Neural progenitor cell (in vitro differentiated cells): ENCODE measurements around the gene CEP85. TPM values are rescaled to one million over a fixed set of nuclear protein-coding genes. Genes with fewer than 3 reads are reported as not detected.
A peak's percentile ranks its signal among the peaks of the same experiment; 100 is the strongest.

Experiments used
- DNase-seq: peaks from one replicate; pipeline ENCODE4 v3.0.0-alpha.2; 2016; ENCODE audit warnings: low spot score
- H2AFZ ChIP-seq: fragments of 200-600 bp; sonication (generic); replicated peaks from 2 replicates; pipeline ENCODE4 v1.6.1; 2016; ENCODE audit warnings: antibody characterized with exemption
- H3F3A ChIP-seq: fragments of 200-600 bp; sonication (generic); 2 replicates; pipeline ENCODE4 v1.6.1; 2016; ENCODE audit warnings: antibody characterized with exemption, low read depth
- H3K27ac ChIP-seq: fragments of 200-600 bp; sonication (generic); 2 replicates; pipeline ENCODE4 v1.5.1; 2016; ENCODE audit warnings: mild to moderate bottlenecking
- H3K27me3 ChIP-seq: fragments of 200-600 bp; sonication (generic); 2 replicates; pipeline ENCODE4 v1.6.1; 2016; ENCODE audit warnings: mild to moderate bottlenecking, moderate library complexity
- H3K36me3 ChIP-seq: fragments of 200-600 bp; sonication (generic); 2 replicates; pipeline ENCODE4 v1.5.1; 2016
- H3K4me1 ChIP-seq: fragments of 200-600 bp; sonication (generic); 2 replicates; pipeline ENCODE4 v1.6.1; 2016; ENCODE audit warnings: mixed run types
- H3K4me2 ChIP-seq: fragments of 200-600 bp; sonication (generic); 2 replicates; pipeline ENCODE4 v1.6.1; 2016
- H3K4me3 ChIP-seq: fragments of 200-600 bp; sonication (generic); 2 replicates; pipeline ENCODE4 v1.5.1; 2016
- H3K79me2 ChIP-seq: fragments of 200-600 bp; sonication (generic); 2 replicates; pipeline ENCODE4 v1.6.1; 2016; ENCODE audit warnings: low read depth
- H3K9ac ChIP-seq: fragments of 200-600 bp; sonication (generic); 2 replicates; pipeline ENCODE4 v1.6.1; 2016
- H3K9me3 ChIP-seq: fragments of 200-600 bp; sonication (generic); 2 replicates; pipeline ENCODE4 v1.5.1; 2016; ENCODE audit warnings: low read depth
- H4K20me1 ChIP-seq: fragments of 200-600 bp; sonication (generic); 2 replicates; pipeline ENCODE4 v1.6.1; 2016; ENCODE audit warnings: low read depth
- H3K27ac Mint-ChIP-seq: 3 replicates; pipeline ENCODE4 v1.8.0; 2021; ENCODE audit warnings: mixed read lengths
- H3K27me3 Mint-ChIP-seq: 2 replicates; pipeline ENCODE4 v1.8.0; 2022; ENCODE audit warnings: low read depth, mild to moderate bottlenecking, inconsistent platforms, moderate library complexity, mixed read lengths; ENCODE audit not compliant: insufficient read depth
- H3K36me3 Mint-ChIP-seq: 3 replicates; pipeline ENCODE4 v1.8.0; 2021; ENCODE audit warnings: mixed read lengths
- H3K4me1 Mint-ChIP-seq: 3 replicates; pipeline ENCODE4 v1.8.0; 2021; ENCODE audit warnings: mixed read lengths
- H3K4me3 Mint-ChIP-seq: 3 replicates; pipeline ENCODE4 v1.8.0; 2021; ENCODE audit warnings: mild to moderate bottlenecking, moderate library complexity, mixed read lengths
- H3K9me3 Mint-ChIP-seq: 3 replicates; pipeline ENCODE4 v1.8.0; 2020; ENCODE audit warnings: mixed read lengths
- CTCF ChIP-seq: fragments of 200-600 bp; sonication (generic); IDR thresholded peaks from 2 replicates; pipeline ENCODE4 v1.5.1; 2017; ENCODE audit warnings: antibody characterized with exemption, mild to moderate bottlenecking
- EZH2 ChIP-seq: fragments of 200-600 bp; sonication (generic); IDR thresholded peaks from 2 replicates; pipeline ENCODE4 v1.6.1; 2017; ENCODE audit warnings: antibody characterized with exemption, mild to moderate bottlenecking, moderate library complexity
- EZH2phosphoT487 ChIP-seq: fragments of 200-600 bp; sonication (generic); IDR thresholded peaks from 2 replicates; pipeline ENCODE4 v1.6.1; 2017; ENCODE audit warnings: antibody characterized with exemption
- total RNA-seq: library from RNA; depleted of rRNA; stranded (reverse); fragments of >200 nt; gene quantifications from 2 replicates; pipeline ENCODE4 v1.2.3, GENCODE V29; 2015; ENCODE audit warnings: low replicate concordance

Gene CEP85
- total RNA-seq, 1 donor from 2014 or later, result 41.4 TPM

- H3K27ac Mint-ChIP-seq, result no peak overlapping the region
- no peaks in the 10 kb centered on the region for H3K36me3 Mint-ChIP-seq
- no peaks in the 10 kb centered on the region for H3K36me3 ChIP-seq
- H3K27ac ChIP-seq, result no peak overlapping the region
- no peak overlapping the region for H2AFZ ChIP-seq
- no peak overlapping the region for H3K4me3 ChIP-seq
- no peaks in the 10 kb centered on the region for H3K9me3 Mint-ChIP-seq
- H3F3A ChIP-seq, result peaks cover 12% of the 10 kb centered on the region
- no peak for TF ChIP-seq CTCF
- no peaks in the 10 kb centered on the region for H3K9me3 ChIP-seq
- peaks cover 11% of the 10 kb centered on the region for H3K4me1 ChIP-seq
- H3K4me2 ChIP-seq, result no peak overlapping the region
- H3K27me3 Mint-ChIP-seq, result peaks cover 10% of the 10 kb centered on the region
- H3K27me3 ChIP-seq, result no peaks in the 10 kb centered on the region
- no peaks in the 10 kb centered on the region for H3K79me2 ChIP-seq
- H3K4me3 Mint-ChIP-seq, result peak overlapping the region; percentile 35
- peak overlapping the region; percentile 32 for H3K9ac ChIP-seq
- H3K4me1 Mint-ChIP-seq, result peaks cover 25% of the 10 kb centered on the region
- DNase-seq, result no peak
- no peaks in the 10 kb centered on the region for H4K20me1 ChIP-seq
Observed at GRCh38 chr1:26302733-26303405, 68.9 kb downstream of the CEP85 start.

- H4K20me1 ChIP-seq, result no peaks in the 10 kb centered on the region
- peak overlapping the region; percentile 63 for H3K9ac ChIP-seq
- peak overlapping the region; percentile 86 for H3K4me3 ChIP-seq
- H3K4me3 Mint-ChIP-seq, result peak overlapping the region; percentile 100
- peak overlapping the region; percentile 86 for H3K4me2 ChIP-seq
- no peaks in the 10 kb centered on the region for H3K36me3 ChIP-seq
- no peaks in the 10 kb centered on the region for H3K27me3 ChIP-seq
- no peaks in the 10 kb centered on the region for H3K9me3 ChIP-seq
- no peaks in the 10 kb centered on the region for H3K36me3 Mint-ChIP-seq
- peaks cover 5% of the 10 kb centered on the region for H3K27me3 Mint-ChIP-seq
- no peak overlapping the region for H2AFZ ChIP-seq
- no peak for TF ChIP-seq EZH2
- no peak for TF ChIP-seq EZH2phosphoT487
- no peak for TF ChIP-seq CTCF
- DNase-seq, result peak; percentile 34
- H3K79me2 ChIP-seq, result no peaks in the 10 kb centered on the region
- H3K4me1 Mint-ChIP-seq, result peaks cover 25% of the 10 kb centered on the region
- no peak overlapping the region for H3K27ac ChIP-seq
- H3K9me3 Mint-ChIP-seq, result no peaks in the 10 kb centered on the region
- peak overlapping the region; percentile 100 for H3K27ac Mint-ChIP-seq
- peaks cover 11% of the 10 kb centered on the region for H3K4me1 ChIP-seq
- H3F3A ChIP-seq, result peaks cover 12% of the 10 kb centered on the region
Observed at GRCh38 chr1:26305667-26306289, 71.8 kb downstream of the CEP85 start.

- Mint-ChIP-seq H3K36me3 (no peaks in the 10 kb centered on the region), H3K27ac (peak within 1 kb of the TSS; percentile 100), H3K4me1 (peaks cover 25% of the 10 kb centered on the region), H3K9me3 (no peaks in the 10 kb centered on the region), H3K27me3 (peaks cover 5% of the 10 kb centered on the region), H3K4me3 (peak within 1 kb of the TSS; percentile 100)
- Histone ChIP-seq H3F3A (peaks cover 12% of the 10 kb centered on the region), H3K9me3 (no peaks in the 10 kb centered on the region), H3K79me2 (no peaks in the 10 kb centered on the region), H3K27me3 (no peaks in the 10 kb centered on the region), H4K20me1 (no peaks in the 10 kb centered on the region), H3K36me3 (no peaks in the 10 kb centered on the region), H3K4me2 (peak within 1 kb of the TSS; percentile 86), H3K27ac (no peak within 1 kb of the TSS), H3K4me1 (peaks cover 11% of the 10 kb centered on the region), H3K4me3 (peak within 1 kb of the TSS; percentile 86), H3K9ac (peak within 1 kb of the TSS; percentile 63), H2AFZ (peak within 1 kb of the TSS; percentile 68)
- TF ChIP-seq EZH2 (no peak), CTCF (no peak), EZH2phosphoT487 (no peak)
- peak; percentile 98 for DNase-seq
Observed at GRCh38 chr1:26306290-26307229, 72.6 kb downstream of the CEP85 start, which contains the start of gene UBXN11. TSS of gene UBXN11 (minus strand) at chr1:26306636. CDS start at chr1:26302883, 3,753 bp downstream.
